ENCODE measurements around the gene TSPAN33. TPM values are rescaled to one million over a fixed set of nuclear protein-coding genes. Genes with fewer than 3 reads are reported as not detected.

TSPAN33 gene
- total RNA-seq, 1 experiment from 2014 or later: 4.2 TPM

DNA sequence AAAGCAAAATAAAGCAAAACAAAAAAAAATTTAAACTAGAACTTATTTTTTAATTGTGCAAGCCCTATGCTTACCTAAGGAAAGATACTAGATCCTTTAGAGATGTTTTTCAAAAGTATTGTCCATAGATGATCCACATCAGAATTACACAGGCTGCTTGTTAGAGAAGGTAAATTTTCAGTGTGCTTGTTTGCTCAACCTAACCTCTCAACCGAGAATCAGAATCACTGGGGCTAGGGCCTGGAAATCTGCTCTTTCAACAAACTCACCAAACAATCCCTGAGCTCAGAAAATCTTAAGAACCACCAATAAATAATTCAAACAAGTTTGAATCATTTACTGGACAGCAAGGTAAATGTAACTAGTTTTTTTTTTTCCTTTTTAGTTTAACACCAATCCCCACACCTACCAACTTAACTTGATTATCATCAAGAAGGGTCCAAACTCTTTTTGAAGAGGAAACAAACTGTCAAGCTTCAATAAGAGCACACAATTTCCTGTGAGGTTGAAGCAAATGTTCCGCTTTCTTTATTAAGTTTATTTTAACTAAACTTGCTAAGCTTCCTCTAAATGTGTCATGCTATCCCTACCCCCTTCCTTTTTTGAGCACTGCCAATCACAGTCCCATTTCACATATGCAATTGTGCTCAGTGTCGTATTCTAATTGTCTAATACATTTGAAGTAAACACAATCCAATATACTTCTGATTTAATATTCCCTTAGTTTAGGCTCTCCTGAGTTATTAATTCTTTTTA, 7.4 kb upstream of the TSPAN33 start:
- DNase-seq (ENCODE audit: low read depth): no peak

- DNase-seq (ENCODE audit: low read depth): no peak
These were observed 798 bp upstream of the TSPAN33 start for GRCh38 chr7:129143724-129144094.

DNA sequence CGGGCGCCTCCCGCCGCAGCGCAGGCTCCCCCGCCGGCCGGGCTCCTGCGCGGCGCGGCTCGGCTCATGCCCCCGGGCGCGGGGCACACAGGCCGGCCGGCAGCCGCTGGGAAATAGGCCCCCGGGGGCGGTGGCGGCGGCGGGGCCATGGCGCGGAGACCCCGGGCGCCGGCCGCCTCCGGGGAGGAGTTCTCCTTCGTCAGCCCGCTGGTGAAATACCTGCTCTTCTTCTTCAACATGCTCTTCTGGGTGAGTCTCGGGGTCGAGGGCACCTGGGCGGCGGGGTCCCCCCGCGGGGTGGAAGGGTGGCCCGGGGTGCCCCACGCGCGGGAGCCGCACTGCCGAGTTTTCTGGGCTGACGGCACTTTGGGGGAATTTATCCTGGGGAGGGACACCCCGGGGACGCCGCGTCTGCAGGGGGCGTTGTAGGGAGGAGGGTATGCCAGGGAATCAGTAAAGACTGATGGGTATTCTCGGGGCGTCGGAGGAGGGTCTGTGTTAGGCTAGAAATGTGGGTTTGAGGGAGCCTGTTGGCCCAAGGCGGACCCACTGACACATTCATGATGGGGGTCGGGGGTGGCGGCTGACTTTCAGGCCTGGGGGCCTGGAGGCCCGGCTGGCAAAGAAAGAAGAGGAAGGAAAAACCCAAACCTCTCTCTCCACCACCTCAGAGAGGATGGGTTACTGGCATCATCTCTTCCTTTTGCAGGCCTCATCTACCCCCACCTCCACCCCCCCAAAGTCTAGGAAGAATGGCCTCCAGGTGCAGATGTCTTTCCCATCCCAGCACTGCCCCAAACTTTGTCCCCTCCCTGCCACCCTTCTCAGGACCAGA, 544 bp downstream of the TSPAN33 start:
- DNase-seq (ENCODE audit: low read depth): no peak

DNA sequence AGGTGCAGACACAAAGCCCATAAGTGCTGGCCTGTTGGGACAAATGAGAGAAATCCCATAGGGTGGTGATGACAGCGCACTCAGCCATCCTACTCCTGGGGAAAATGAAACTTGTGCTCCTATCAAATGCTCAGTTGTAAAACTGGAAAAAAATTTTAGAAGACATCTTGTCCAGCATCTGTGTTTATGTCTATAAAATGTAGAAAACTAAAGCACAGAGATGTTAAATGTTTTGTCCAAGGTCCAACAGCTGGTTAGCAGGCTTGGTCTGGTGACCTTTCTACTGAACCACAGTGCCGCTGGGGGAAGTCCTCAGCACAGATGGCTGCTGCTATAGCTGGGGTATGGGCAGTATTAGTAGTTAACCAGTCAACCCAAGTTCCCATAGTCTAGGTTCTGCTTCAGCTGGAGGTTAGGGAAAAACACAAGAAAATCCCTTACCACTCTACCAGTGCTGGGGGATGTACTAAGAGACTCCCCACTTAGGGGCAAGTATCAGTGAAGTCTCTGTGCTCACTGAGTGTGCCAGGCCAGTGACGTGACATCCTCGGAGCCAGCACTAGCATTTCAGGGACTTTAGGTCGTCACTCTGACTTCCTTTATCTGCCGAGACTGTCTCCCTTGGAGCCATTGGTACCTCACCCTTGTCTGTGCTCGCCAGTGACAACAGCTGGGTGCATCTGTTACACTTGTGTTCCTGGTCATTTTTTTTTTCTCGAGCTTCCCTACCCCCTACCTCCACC, 1.9 kb downstream of the TSPAN33 start:
- DNase-seq (ENCODE audit: low read depth): no peak

- no peak for DNase-seq (ENCODE audit: low read depth)
These were observed 3.2 kb downstream of the TSPAN33 start for GRCh38 chr7:129147731-129148130.

DNA sequence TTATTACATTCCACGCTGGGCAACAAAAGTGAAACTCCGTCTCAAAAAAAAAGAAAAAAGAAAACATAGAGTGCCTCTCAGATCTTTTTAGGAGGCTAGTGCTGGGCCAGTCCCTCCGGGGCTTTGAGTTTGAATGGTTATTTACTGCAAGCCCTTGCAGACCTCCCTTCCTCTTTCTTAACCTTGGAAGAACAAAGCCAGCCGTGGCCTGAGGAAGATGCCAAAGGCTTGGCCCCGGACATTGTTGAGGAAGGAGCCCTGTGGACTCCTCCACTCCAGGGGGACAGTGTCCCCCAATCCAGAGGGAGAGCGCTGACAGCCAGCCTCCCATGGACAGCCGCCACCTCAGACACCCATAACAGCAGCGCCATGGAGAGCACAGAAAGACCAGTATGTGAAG, 5.0 kb downstream of the TSPAN33 start:
- no peak for DNase-seq (ENCODE audit: low read depth)

- DNase-seq (ENCODE audit: low read depth): no peak
These were observed 5.9 kb downstream of the TSPAN33 start for GRCh38 chr7:129150199-129150996.

- no peak for DNase-seq (ENCODE audit: low read depth)
These were observed 13.1 kb downstream of the TSPAN33 start for GRCh38 chr7:129157651-129158050.

GRCh38 chr7:129159539-129159938, 15.0 kb downstream of the TSPAN33 start:
- DNase-seq (ENCODE audit: low read depth): no peak

DNA sequence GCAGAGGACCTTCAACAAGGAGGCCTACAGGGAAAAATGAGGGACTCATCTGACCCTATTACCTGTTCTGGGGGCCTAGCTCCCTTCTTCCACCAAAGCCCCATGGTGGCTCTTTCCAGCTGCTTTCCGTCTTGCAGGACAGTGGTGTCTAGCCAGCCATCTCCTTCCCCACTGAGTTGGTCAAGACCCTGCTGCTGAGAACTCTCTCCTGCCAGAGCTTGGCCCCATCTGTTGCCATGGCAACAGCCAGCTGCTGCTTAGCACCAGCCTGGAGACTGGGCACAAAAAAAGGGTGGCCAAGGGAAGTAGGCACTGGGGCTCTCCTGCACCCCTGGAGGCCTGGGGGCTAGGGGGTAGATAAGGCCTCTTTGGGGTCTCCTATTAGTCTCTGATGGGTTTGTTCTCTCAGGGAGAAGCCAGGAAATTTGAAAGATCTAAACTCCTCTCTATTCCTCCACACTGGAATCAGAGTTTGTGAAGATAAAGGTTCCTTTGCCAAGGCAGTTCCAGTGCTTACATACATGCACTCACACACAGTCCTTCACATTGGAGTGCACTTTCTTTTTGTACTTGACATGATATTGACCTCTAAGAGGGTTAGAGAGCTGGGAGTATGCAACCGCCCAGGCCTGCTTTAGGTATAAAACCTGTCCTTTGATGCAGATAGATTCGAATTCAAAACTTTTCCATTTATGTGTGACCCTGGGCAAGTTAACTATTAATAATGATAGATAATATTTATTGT, 15.8 kb downstream of the TSPAN33 start:
- no peak for DNase-seq (ENCODE audit: low read depth)

GRCh38 chr7:129161524-129162225, 17.2 kb downstream of the TSPAN33 start:
- DNase-seq (ENCODE audit: low read depth): no peak

DNA sequence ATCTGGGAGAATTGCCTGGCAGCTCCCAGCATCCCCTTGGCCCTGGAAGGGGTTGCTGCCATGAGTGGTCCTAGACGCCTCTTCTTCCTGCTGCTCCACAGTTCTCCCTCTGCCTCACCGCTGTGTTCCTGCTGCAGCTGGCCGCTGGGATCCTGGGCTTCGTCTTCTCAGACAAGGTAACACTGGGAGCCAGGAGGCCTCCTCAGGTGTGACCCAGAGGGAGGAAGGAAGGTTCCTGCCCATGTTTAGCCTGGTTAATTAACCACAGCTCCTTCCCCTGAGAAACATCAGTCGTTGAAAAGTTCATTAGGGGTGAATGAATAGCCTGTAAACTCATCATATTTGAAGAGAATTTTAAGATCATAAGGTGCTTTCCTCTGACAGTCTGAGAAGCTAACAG, 18.2 kb downstream of the TSPAN33 start:
- no peak for DNase-seq (ENCODE audit: low read depth)

GRCh38 chr7:129163875-129164544, 19.5 kb downstream of the TSPAN33 start:
- DNase-seq (ENCODE audit: low read depth): peak; percentile 50

GRCh38 chr7:129166745-129167144, 22.2 kb downstream of the TSPAN33 start:
- DNase-seq (ENCODE audit: low read depth): no peak

DNA sequence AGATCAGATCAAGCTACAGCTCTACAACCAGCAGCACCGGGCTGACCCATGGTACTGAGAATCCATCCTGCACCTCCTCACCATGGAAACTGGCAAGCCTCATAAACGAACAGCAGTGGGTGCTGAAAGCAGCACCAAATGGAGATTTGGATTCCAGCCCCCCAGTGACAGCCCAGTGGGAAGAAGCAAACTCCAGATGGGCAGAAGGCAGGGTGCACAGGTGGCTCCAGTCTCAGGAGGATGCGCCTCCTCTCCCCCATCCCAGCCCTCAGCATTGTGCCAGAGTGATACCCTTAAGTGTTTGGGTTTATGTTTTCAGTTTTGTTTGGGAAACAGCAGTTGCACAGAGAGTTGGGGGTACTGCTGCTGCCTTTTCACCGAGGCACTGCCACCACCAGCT, 23.3 kb downstream of the TSPAN33 start:
- no peak for DNase-seq (ENCODE audit: low read depth)

- no peak for DNase-seq (ENCODE audit: low read depth)
These were observed 23.9 kb downstream of the TSPAN33 start for GRCh38 chr7:129168231-129169021.

DNA sequence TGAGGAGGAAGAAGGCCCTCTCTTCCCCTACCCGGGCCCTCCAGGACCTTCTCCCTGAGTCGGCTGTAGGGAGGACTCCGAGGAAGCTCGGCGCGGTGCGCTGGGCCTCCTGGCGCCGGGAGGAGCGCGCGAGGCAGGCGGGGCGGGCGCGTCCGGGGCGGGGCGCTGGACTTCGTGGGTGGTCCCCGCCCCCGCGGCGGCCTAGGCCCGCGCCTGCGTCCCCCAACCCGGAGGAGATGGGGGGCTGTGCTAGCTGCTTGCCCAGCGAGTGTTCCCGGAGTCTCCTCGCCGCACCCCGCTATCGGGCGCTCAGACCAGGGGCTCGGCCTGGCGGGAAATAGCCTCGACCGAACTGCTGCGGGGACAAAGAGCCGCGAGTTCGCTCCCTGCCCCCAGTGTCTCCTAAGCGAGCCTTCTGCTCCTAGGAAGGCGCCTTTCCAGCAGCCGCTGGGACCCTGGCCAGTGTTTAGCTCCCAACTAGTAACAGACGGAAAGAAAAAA, 24.7 kb downstream of the TSPAN33 start:
- peak; percentile 19 for DNase-seq (ENCODE audit: low read depth)

GRCh38 chr7:129169686-129170440, 25.4 kb downstream of the TSPAN33 start:
- DNase-seq (ENCODE audit: low read depth): no peak

Data from M059J (cell line).